Measurements from ENCODE around the gene LRIG2.

The LRIG2 gene

GRCh38 chr1:113094506-113094905 is 21.5 kb downstream of the LRIG2 start:
- Histone ChIP-seq H3K36me3 (ENCODE audit: control insufficient read depth, insufficient read depth, low read length) (peaks cover 41% of the 10 kb centered on the region), H3K4me3 (ENCODE audit: insufficient read depth, low read depth, low read length) (no peak overlapping the region), H3K4me1 (ENCODE audit: control insufficient read depth, insufficient read depth, low read length) (no peaks in the 10 kb centered on the region), H3K27me3 (ENCODE audit: control insufficient read depth, insufficient read depth, low read length, poor library complexity, severe bottlenecking) (no peaks in the 10 kb centered on the region), H3K9me3 (ENCODE audit: control insufficient read depth, low read length) (no peaks in the 10 kb centered on the region), H3K27ac (ENCODE audit: insufficient read depth, low read depth, low read length, poor library complexity, severe bottlenecking) (no peak overlapping the region)
- 90 to 98% methylated on average over 3 of the region's 4 CpGs for WGBS, 2 experiments

GRCh38 chr1:113095790-113096455 is 22.9 kb downstream of the LRIG2 start:
- 98% methylated on average over 5 of the region's 5 CpGs for WGBS, 2 experiments
- H3K36me3 ChIP-seq (ENCODE audit: control insufficient read depth, insufficient read depth, low read length), result peaks cover 50% of the 10 kb centered on the region
- H3K27ac ChIP-seq (ENCODE audit: insufficient read depth, low read depth, low read length, poor library complexity, severe bottlenecking), result no peak overlapping the region
- no peaks in the 10 kb centered on the region for H3K27me3 ChIP-seq (ENCODE audit: control insufficient read depth, insufficient read depth, low read length, poor library complexity, severe bottlenecking)
- H3K9me3 ChIP-seq (ENCODE audit: control insufficient read depth, low read length), result no peaks in the 10 kb centered on the region
- no peaks in the 10 kb centered on the region for H3K4me1 ChIP-seq (ENCODE audit: control insufficient read depth, insufficient read depth, low read length)
- H3K4me3 ChIP-seq (ENCODE audit: insufficient read depth, low read depth, low read length), result no peak overlapping the region

GRCh38 chr1:113096493-113096892 is 23.5 kb downstream of the LRIG2 start:
- Histone ChIP-seq H3K9me3 (ENCODE audit: control insufficient read depth, low read length) (no peaks in the 10 kb centered on the region), H3K4me1 (ENCODE audit: control insufficient read depth, insufficient read depth, low read length) (no peaks in the 10 kb centered on the region), H3K36me3 (ENCODE audit: control insufficient read depth, insufficient read depth, low read length) (peaks cover 50% of the 10 kb centered on the region), H3K27ac (ENCODE audit: insufficient read depth, low read depth, low read length, poor library complexity, severe bottlenecking) (no peak overlapping the region), H3K4me3 (ENCODE audit: insufficient read depth, low read depth, low read length) (no peak overlapping the region), H3K27me3 (ENCODE audit: control insufficient read depth, insufficient read depth, low read length, poor library complexity, severe bottlenecking) (no peaks in the 10 kb centered on the region)
- WGBS, 2 experiments, result 93 to 100% methylated on average over 3 of the region's 3 CpGs

GRCh38 chr1:113101588-113101987 is 28.6 kb downstream of the LRIG2 start:
- Histone ChIP-seq H3K4me3 (ENCODE audit: insufficient read depth, low read depth, low read length) (no peak overlapping the region), H3K4me1 (ENCODE audit: control insufficient read depth, insufficient read depth, low read length) (no peaks in the 10 kb centered on the region), H3K27ac (ENCODE audit: insufficient read depth, low read depth, low read length, poor library complexity, severe bottlenecking) (no peak overlapping the region), H3K9me3 (ENCODE audit: control insufficient read depth, low read length) (no peaks in the 10 kb centered on the region), H3K36me3 (ENCODE audit: control insufficient read depth, insufficient read depth, low read length) (peaks cover 51% of the 10 kb centered on the region), H3K27me3 (ENCODE audit: control insufficient read depth, insufficient read depth, low read length, poor library complexity, severe bottlenecking) (no peaks in the 10 kb centered on the region)

- peaks cover 51% of the 10 kb centered on the region for H3K36me3 ChIP-seq (ENCODE audit: control insufficient read depth, insufficient read depth, low read length)
- no peaks in the 10 kb centered on the region for H3K9me3 ChIP-seq (ENCODE audit: control insufficient read depth, low read length)
- H3K4me3 ChIP-seq (ENCODE audit: insufficient read depth, low read depth, low read length), result no peak overlapping the region
- H3K27me3 ChIP-seq (ENCODE audit: control insufficient read depth, insufficient read depth, low read length, poor library complexity, severe bottlenecking), result no peaks in the 10 kb centered on the region
- H3K27ac ChIP-seq (ENCODE audit: insufficient read depth, low read depth, low read length, poor library complexity, severe bottlenecking), result no peak overlapping the region
- H3K4me1 ChIP-seq (ENCODE audit: control insufficient read depth, insufficient read depth, low read length), result no peaks in the 10 kb centered on the region
- WGBS, 2 experiments, result 93% methylated on average over 1 of the region's 1 CpG
Observed at GRCh38 chr1:113103048-113103447, 30.1 kb downstream of the LRIG2 start.

- Histone ChIP-seq H3K27ac (ENCODE audit: insufficient read depth, low read depth, low read length, poor library complexity, severe bottlenecking) (no peak overlapping the region), H3K36me3 (ENCODE audit: control insufficient read depth, insufficient read depth, low read length) (peaks cover 48% of the 10 kb centered on the region), H3K4me1 (ENCODE audit: control insufficient read depth, insufficient read depth, low read length) (no peaks in the 10 kb centered on the region), H3K9me3 (ENCODE audit: control insufficient read depth, low read length) (no peaks in the 10 kb centered on the region), H3K27me3 (ENCODE audit: control insufficient read depth, insufficient read depth, low read length, poor library complexity, severe bottlenecking) (no peaks in the 10 kb centered on the region), H3K4me3 (ENCODE audit: insufficient read depth, low read depth, low read length) (no peak overlapping the region)
Observed at GRCh38 chr1:113103977-113104376, 31.0 kb downstream of the LRIG2 start.

- Histone ChIP-seq H3K9me3 (ENCODE audit: control insufficient read depth, low read length) (no peaks in the 10 kb centered on the region), H3K4me3 (ENCODE audit: insufficient read depth, low read depth, low read length) (no peak overlapping the region), H3K4me1 (ENCODE audit: control insufficient read depth, insufficient read depth, low read length) (no peaks in the 10 kb centered on the region), H3K27ac (ENCODE audit: insufficient read depth, low read depth, low read length, poor library complexity, severe bottlenecking) (no peak overlapping the region), H3K36me3 (ENCODE audit: control insufficient read depth, insufficient read depth, low read length) (peaks cover 52% of the 10 kb centered on the region), H3K27me3 (ENCODE audit: control insufficient read depth, insufficient read depth, low read length, poor library complexity, severe bottlenecking) (no peaks in the 10 kb centered on the region)
- 94 to 98% methylated on average over 2 of the region's 2 CpGs for WGBS, 2 experiments
Observed at GRCh38 chr1:113106910-113107309, 33.9 kb downstream of the LRIG2 start.

- WGBS, 2 experiments, result 97 to 98% methylated on average over 5 of the region's 5 CpGs
- peaks cover 48% of the 10 kb centered on the region for H3K36me3 ChIP-seq (ENCODE audit: control insufficient read depth, insufficient read depth, low read length)
- no peak overlapping the region for H3K27ac ChIP-seq (ENCODE audit: insufficient read depth, low read depth, low read length, poor library complexity, severe bottlenecking)
Observed at GRCh38 chr1:113109908-113110554, 37.0 kb downstream of the LRIG2 start.

GRCh38 chr1:113118266-113118665 is 45.3 kb downstream of the LRIG2 start:
- Histone ChIP-seq H3K36me3 (ENCODE audit: control insufficient read depth, insufficient read depth, low read length) (peaks cover 52% of the 10 kb centered on the region), H3K4me1 (ENCODE audit: control insufficient read depth, insufficient read depth, low read length) (no peaks in the 10 kb centered on the region), H3K27ac (ENCODE audit: insufficient read depth, low read depth, low read length, poor library complexity, severe bottlenecking) (no peak overlapping the region), H3K4me3 (ENCODE audit: insufficient read depth, low read depth, low read length) (no peak overlapping the region), H3K9me3 (ENCODE audit: control insufficient read depth, low read length) (no peaks in the 10 kb centered on the region), H3K27me3 (ENCODE audit: control insufficient read depth, insufficient read depth, low read length, poor library complexity, severe bottlenecking) (no peaks in the 10 kb centered on the region)

More at GRCh38 chr1:113109908-113110554, 37.0 kb downstream of the LRIG2 start:
- Histone ChIP-seq H3K4me3 (ENCODE audit: insufficient read depth, low read depth, low read length) (no peak overlapping the region), H3K9me3 (ENCODE audit: control insufficient read depth, low read length) (no peaks in the 10 kb centered on the region), H3K4me1 (ENCODE audit: control insufficient read depth, insufficient read depth, low read length) (no peaks in the 10 kb centered on the region), H3K27me3 (ENCODE audit: control insufficient read depth, insufficient read depth, low read length, poor library complexity, severe bottlenecking) (no peaks in the 10 kb centered on the region)

GRCh38 chr1:113123737-113124136 is 50.7 kb downstream of the LRIG2 start:
- Histone ChIP-seq H3K4me3 (ENCODE audit: insufficient read depth, low read depth, low read length) (no peak overlapping the region), H3K9me3 (ENCODE audit: control insufficient read depth, low read length) (no peaks in the 10 kb centered on the region), H3K4me1 (ENCODE audit: control insufficient read depth, insufficient read depth, low read length) (no peaks in the 10 kb centered on the region), H3K36me3 (ENCODE audit: control insufficient read depth, insufficient read depth, low read length) (peaks cover 35% of the 10 kb centered on the region), H3K27me3 (ENCODE audit: control insufficient read depth, insufficient read depth, low read length, poor library complexity, severe bottlenecking) (no peaks in the 10 kb centered on the region), H3K27ac (ENCODE audit: insufficient read depth, low read depth, low read length, poor library complexity, severe bottlenecking) (no peak overlapping the region)
- 94 to 95% methylated on average over 3 of the region's 3 CpGs for WGBS, 2 experiments

Measured in ectodermal cell (in vitro differentiated cells).